ENCODE data around the gene ZNF664. TPM values are rescaled to one million over a fixed set of nuclear protein-coding genes. Genes with fewer than 3 reads are reported as not detected.

Gene ZNF664
- total RNA-seq, 1 experiment from 2014 or later: 36.0 TPM

- H3K9me3 ChIP-seq (replicated peaks): no peaks in the 10 kb centered on the region
- H3K27ac ChIP-seq: no peak overlapping the region
- no peak for DNase-seq (ENCODE audit: low read depth in 1 of 2, low spot score in 2 of 2)
- no peak overlapping the region for H3K4me3 ChIP-seq
- no peaks in the 10 kb centered on the region for H3K27me3 ChIP-seq (replicated peaks)
- no peaks in the 10 kb centered on the region for H3K4me1 ChIP-seq (replicated peaks)
- no peaks in the 10 kb centered on the region for H3K36me3 ChIP-seq
Measured at GRCh38 chr12:124055066-124055465, 82.1 kb downstream of the ZNF664 start.

DNA sequence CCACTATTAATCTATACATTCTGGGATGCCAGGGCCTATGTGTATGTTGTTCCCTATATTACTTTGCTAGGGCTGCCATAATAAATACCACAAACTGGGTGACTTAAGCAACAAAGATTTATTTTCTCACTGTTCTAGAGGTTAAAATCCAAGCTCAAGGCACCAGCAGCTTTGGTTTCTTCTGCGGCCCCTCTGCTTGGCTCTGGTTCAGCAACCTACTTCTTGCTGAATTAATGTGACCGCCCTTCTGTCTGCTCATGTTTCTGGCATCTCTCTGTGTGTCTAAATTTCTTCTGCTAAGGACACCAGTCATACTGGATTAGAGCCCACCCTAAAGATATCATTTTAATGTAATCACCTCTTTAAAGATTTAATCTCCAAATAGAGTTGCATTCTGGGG, 84.7 kb downstream of the ZNF664 start:
- Histone ChIP-seq H3K9me3 (replicated peaks) (no peaks in the 10 kb centered on the region), H3K4me1 (replicated peaks) (no peaks in the 10 kb centered on the region), H3K36me3 (no peaks in the 10 kb centered on the region), H3K4me3 (no peak overlapping the region), H3K27ac (no peak overlapping the region), H3K27me3 (replicated peaks) (no peaks in the 10 kb centered on the region)
- no peak for DNase-seq (ENCODE audit: low read depth in 1 of 2, low spot score in 2 of 2)

DNA sequence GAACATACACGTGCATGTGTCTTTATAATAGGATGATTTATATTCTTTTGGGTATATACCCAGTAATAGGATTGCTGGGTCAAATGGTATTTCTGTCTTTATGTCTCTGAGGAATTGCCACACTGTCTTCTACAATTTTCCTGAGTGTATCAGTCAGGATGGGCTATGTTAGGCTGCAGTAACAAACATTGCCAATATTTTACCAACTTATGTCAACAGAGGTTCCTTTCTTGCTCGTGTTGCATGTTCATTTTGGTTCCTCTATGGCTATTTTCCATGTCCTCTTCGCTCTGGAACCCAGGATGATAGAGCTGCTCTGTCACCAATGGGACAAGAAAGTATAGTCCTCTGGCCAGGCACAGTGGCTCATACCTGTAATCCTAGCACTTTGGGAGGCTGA, 86.7 kb downstream of the ZNF664 start:
- no peaks in the 10 kb centered on the region for H3K27me3 ChIP-seq (replicated peaks)
- H3K36me3 ChIP-seq: no peaks in the 10 kb centered on the region
- no peak overlapping the region for H3K4me3 ChIP-seq
- H3K4me1 ChIP-seq (replicated peaks): no peaks in the 10 kb centered on the region
- no peak for DNase-seq (ENCODE audit: low read depth in 1 of 2, low spot score in 2 of 2)
- no peak overlapping the region for H3K27ac ChIP-seq
- H3K9me3 ChIP-seq (replicated peaks): no peaks in the 10 kb centered on the region

Other genes starting within 250 kb of the ZNF664 start
- 0.19 and 1.00 TPM in 2 replicates for gene DNAH10, start 210.9 kb upstream of the ZNF664 start, total RNA-seq (2014; rRNA removed; shearing (Covaris generic))
- 11.9 and 13.3 TPM in 2 replicates for gene CCDC92, start 384 bp upstream of the ZNF664 start, total RNA-seq (2014; rRNA removed; shearing (Covaris generic))